ENCODE measurements around the gene EMC7.

Gene EMC7

GRCh38 chr15:34049112-34049511 lies 52.5 kb downstream of the EMC7 start:
- no peak overlapping the region for H3K4me3 ChIP-seq (ENCODE audit: low read depth, low read length)
- H3K4me1 ChIP-seq, result no peaks in the 10 kb centered on the region
- no peaks in the 10 kb centered on the region for H3K9me3 ChIP-seq
- H3K27me3 ChIP-seq, result no peaks in the 10 kb centered on the region
- H3K36me3 ChIP-seq, result no peaks in the 10 kb centered on the region
- TF ChIP-seq CTCF (IDR thresholded peaks at IDR 0.05; ENCODE audit: low read depth, low read length), result no peak
- DNase-seq, result no peak

GRCh38 chr15:34047893-34048775 lies 53.5 kb downstream of the EMC7 start:
- H3K9me3 ChIP-seq, result no peaks in the 10 kb centered on the region
- no peaks in the 10 kb centered on the region for H3K36me3 ChIP-seq
- no peaks in the 10 kb centered on the region for H3K27me3 ChIP-seq
- H3K4me1 ChIP-seq, result no peaks in the 10 kb centered on the region
- TF ChIP-seq CTCF (IDR thresholded peaks at IDR 0.05; ENCODE audit: low read depth, low read length), result no peak
- H3K4me3 ChIP-seq (ENCODE audit: low read depth, low read length), result no peak overlapping the region
- no peak for DNase-seq

GRCh38 chr15:34046471-34047145 lies 55.1 kb downstream of the EMC7 start:
- Histone ChIP-seq H3K27me3 (no peaks in the 10 kb centered on the region), H3K36me3 (no peaks in the 10 kb centered on the region), H3K4me3 (ENCODE audit: low read depth, low read length) (no peak overlapping the region), H3K4me1 (no peaks in the 10 kb centered on the region), H3K9me3 (no peaks in the 10 kb centered on the region)
- TF ChIP-seq CTCF (IDR thresholded peaks at IDR 0.05; ENCODE audit: low read depth, low read length), result no peak
- DNase-seq, result no peak

- Histone ChIP-seq H3K4me1 (no peaks in the 10 kb centered on the region), H3K4me3 (ENCODE audit: low read depth, low read length) (no peak overlapping the region), H3K36me3 (no peaks in the 10 kb centered on the region), H3K9me3 (no peaks in the 10 kb centered on the region), H3K27me3 (no peaks in the 10 kb centered on the region)
- no peak for TF ChIP-seq CTCF (IDR thresholded peaks at IDR 0.05; ENCODE audit: low read depth, low read length)
- DNase-seq, result no peak
These were observed 57.8 kb downstream of the EMC7 start for GRCh38 chr15:34043813-34044212.

- H3K4me3 ChIP-seq (ENCODE audit: low read depth, low read length), result no peak overlapping the region
- no peaks in the 10 kb centered on the region for H3K4me1 ChIP-seq
These were observed 58.3 kb downstream of the EMC7 start for GRCh38 chr15:34043391-34043790.

More at GRCh38 chr15:34043391-34043790, 58.3 kb downstream of the EMC7 start:
- H3K9me3 ChIP-seq, result no peaks in the 10 kb centered on the region
- no peak for TF ChIP-seq CTCF (IDR thresholded peaks at IDR 0.05; ENCODE audit: low read depth, low read length)
- DNase-seq, result no peak
- no peaks in the 10 kb centered on the region for H3K27me3 ChIP-seq
- H3K36me3 ChIP-seq, result no peaks in the 10 kb centered on the region
